H7 (cell line): ENCODE data around the gene TSPAN14. TPM values are rescaled to one million over a fixed set of nuclear protein-coding genes. Genes with fewer than 3 reads are reported as not detected.
A peak's percentile ranks its signal among the peaks of the same experiment; 100 is the strongest.

Experiments used
- DNase-seq: peaks from one replicate; pipeline ENCODE4 v3.0.0; 2012
- H3K27me3 ChIP-seq: 2 replicates; pipeline ENCODE4 v1.6.0; 2011; ENCODE audit warnings: mild to moderate bottlenecking, low read length; ENCODE audit not compliant: control insufficient read depth, insufficient read depth
- H3K36me3 ChIP-seq: replicated peaks from 2 replicates; pipeline ENCODE4 v1.5.1; 2011; ENCODE audit warnings: low read length; ENCODE audit not compliant: control insufficient read depth, insufficient read depth
- H3K4me3 ChIP-seq: 2 replicates; pipeline ENCODE4 v1.5.1; 2011; ENCODE audit warnings: low read depth, mild to moderate bottlenecking, control low read depth, low read length, moderate library complexity; ENCODE audit not compliant: insufficient read depth
- total RNA-seq: library from RNA; depleted of rRNA; stranded (reverse); fragments of >200 nt; shearing (Covaris generic); gene quantifications from 2 replicates; pipeline ENCODE4 v1.2.3, GENCODE V29; 2014

TSPAN14 gene
- total RNA-seq, 1 experiment from 2014 or later, result 36.3 TPM

DNA sequence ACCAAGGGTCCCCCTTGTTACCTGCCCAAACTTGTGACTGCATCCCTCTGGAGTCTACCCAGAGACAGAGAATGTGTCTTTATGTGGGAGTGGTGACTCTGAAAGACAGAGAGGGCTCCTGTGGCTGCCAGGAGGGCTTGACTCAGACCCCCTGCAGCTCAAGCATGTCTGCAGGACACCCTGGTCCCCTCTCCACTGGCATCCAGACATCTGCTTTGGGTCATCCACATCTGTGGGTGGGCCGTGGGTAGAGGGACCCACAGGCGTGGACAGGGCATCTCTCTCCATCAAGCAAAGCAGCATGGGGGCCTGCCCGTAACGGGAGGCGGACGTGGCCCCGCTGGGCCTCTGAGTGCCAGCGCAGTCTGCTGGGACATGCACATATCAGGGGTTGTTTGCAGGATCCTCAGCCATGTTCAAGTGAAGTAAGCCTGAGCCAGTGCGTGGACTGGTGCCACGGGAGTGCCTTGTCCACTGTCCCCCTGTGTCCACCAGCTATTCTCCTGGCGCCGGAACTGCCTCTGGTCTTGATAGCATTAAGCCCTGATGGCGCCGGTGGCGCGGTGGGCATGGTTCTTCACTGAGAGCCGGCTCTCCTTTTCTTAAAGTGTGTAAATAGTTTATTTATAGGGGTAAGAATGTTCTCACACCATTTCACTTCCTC is 64.2 kb downstream of the TSPAN14 start:
- DNase-seq, result no peak
- Histone ChIP-seq H3K4me3 (no peak overlapping the region), H3K36me3 (peaks cover 12% of the 10 kb centered on the region), H3K27me3 (no peaks in the 10 kb centered on the region)

- no peaks in the 10 kb centered on the region for H3K27me3 ChIP-seq
- H3K4me3 ChIP-seq, result no peak overlapping the region
- no peak for DNase-seq
- H3K36me3 ChIP-seq, result peaks cover 12% of the 10 kb centered on the region
Measured at GRCh38 chr10:80518807-80519360, 64.8 kb downstream of the TSPAN14 start.

DNA sequence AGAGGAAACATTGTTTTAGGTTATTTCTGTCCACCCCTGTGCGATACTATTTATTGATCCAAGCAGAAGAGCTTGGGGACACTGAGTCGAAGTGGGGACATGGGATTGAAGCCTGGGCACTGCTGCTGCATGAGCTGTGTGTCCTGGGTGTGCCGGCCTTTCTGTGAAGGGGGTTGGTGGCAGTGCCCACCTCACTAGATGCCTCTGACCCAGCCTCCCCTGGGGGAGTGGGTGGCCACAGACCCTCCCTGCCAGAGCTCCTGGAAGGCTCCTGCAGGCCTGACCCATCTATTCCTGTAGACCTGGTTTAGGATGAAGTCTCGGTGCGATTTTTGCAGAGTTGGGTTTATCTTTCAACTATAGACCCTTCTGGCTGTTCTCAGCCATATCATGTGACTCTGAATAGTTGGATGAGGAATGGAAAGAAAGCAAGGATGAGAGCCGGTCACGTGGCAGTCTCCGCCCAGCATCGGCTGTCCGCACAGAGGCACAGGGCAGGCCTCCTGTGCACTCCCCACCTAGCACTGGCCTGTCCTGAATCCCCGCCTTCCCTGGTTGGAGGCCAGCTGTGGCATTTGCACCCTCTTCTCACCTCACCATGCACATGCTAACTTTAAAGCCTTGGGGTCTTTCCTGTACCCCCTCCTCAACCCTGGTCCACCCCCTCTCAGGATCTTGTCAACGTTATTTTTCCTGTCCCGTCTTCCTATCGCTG is 66.0 kb downstream of the TSPAN14 start:
- Histone ChIP-seq H3K36me3 (peaks cover 7% of the 10 kb centered on the region), H3K27me3 (no peaks in the 10 kb centered on the region), H3K4me3 (no peak overlapping the region)
- no peak for DNase-seq

DNA sequence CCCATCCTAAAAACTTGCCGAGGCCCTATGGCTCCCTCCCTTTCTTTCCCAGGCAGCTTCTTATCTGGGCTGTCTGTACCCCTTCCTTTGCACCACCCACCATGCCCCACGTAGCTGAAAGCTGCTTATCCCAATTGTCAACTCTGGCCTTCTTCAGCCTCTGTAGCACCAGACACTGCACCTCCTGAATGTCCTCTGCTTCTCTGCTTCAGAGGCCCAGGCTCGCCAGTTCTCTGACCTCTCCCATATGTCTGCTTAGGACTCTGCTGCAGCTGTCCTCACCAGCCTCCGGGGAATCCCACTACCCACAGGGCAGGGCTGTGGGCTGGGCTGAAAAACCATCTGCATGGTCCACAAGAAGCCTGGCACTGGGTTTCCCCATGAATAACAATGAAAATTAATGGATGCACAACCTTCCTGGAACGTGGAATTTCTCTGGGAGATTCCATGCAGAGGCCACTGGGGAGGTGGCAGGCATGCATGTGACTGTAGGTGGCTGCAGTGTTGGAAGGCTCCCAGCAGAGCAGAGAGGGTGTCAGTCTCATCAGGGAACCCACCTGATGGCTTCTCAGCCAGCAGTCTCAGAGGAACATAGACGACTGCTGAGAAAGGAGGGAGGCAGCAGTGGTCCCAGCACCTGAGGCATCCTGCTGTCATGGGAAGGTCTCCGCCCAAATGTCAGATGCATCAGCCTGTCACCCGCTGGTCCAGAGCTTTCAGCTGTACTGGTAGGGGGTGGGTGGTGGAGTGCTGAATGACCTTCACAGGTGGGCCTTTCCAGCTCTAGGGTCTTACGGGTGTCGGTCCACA is 66.8 kb downstream of the TSPAN14 start:
- Histone ChIP-seq H3K4me3 (no peak overlapping the region), H3K27me3 (no peaks in the 10 kb centered on the region), H3K36me3 (peaks cover 7% of the 10 kb centered on the region)
- DNase-seq, result no peak

GRCh38 chr10:80522756-80523363 is 68.8 kb downstream of the TSPAN14 start:
- peaks cover 2% of the 10 kb centered on the region; the same call in 1 of the 2 replicates for H3K36me3 ChIP-seq
- peak; percentile 69 for DNase-seq
- H3K4me3 ChIP-seq, result no peak overlapping the region
- no peaks in the 10 kb centered on the region for H3K27me3 ChIP-seq

DNA sequence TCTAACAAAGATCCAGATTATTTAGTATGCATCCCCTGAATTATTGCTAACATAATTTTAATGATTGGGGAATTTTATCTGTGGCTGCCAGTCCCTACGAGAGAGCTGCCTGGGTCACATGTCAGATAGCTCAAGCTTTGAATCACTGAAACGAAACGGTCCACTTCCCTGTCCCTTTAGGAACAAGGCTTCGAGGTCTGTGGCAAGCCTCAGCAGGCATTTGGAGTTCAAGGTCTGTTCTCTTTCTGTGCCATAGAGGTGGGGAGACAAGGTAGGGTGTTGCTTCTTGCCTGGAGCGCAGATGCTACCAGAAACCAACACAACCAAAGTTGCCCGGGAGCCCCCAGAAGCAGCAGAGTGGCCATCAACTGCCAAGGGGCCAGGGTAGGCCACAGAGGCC is 69.7 kb downstream of the TSPAN14 start:
- H3K36me3 ChIP-seq, result no peaks in the 10 kb centered on the region; the same call in 1 of the 2 replicates
- DNase-seq, result no peak
- H3K4me3 ChIP-seq, result no peak overlapping the region

DNA sequence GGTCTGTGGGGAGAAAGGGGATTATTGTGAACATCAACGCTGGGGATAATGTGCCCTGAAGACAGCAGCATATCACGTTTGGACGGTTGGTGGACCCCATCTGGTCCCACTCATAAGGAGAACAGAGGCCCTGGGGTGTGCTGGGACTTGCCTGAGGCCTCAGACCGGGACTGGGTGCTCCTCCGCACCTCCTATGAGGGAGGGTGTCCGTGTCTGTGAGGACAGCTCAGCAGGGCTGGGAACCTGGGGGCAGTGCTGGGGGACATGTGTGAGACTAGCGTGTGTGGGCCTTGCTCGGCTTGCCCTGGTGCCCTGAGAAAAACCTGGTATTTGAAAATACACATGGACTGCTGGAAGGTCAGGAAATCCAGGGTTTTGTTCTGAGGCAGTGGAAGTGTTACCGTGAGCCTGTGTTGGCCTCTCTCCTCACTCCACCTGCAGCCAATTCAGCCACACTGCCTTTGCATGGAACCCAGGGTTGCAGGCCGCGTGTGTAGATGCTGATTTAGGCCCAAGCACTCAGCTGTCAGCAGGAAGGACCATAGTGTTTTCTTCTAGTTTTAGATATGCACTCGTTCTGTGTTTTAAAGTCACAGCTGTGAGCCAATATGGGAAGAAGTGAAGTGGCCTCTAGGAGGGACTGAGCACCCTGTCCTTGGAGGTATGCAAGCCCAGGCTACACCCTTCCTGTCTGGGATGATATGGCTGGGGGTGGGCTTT is 70.2 kb downstream of the TSPAN14 start:
- no peak for DNase-seq
- H3K4me3 ChIP-seq, result no peak overlapping the region
- no peaks in the 10 kb centered on the region; the same call in 1 of the 2 replicates for H3K36me3 ChIP-seq
- no peaks in the 10 kb centered on the region for H3K27me3 ChIP-seq

More for the DNA sequence above, 69.7 kb downstream of the TSPAN14 start:
- no peaks in the 10 kb centered on the region for H3K27me3 ChIP-seq

DNA sequence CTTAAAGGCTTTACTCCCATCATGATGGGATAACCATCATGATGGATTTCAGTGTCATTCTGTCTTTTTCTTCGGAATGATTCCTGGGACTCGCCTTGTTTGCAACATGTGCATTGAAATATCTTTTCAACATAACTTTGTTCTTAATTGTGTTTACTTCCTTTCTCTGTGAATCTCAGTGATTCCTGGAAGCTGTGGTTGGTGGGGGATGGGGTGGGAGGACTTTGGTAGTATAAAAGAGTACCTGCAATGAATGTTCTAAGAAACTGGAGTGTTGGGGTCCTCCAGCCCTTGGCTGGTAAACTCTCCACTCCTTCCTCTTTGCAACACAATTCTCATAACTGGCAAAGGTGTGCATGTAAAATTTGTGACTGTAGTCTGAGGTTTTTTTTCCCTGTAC is 72.1 kb downstream of the TSPAN14 start:
- H3K27me3 ChIP-seq, result no peaks in the 10 kb centered on the region
- no peaks in the 10 kb centered on the region; the same call in 1 of the 2 replicates for H3K36me3 ChIP-seq
- no peak for DNase-seq
- H3K4me3 ChIP-seq, result no peak overlapping the region

- Histone ChIP-seq H3K4me3 (no peak overlapping the region), H3K27me3 (no peaks in the 10 kb centered on the region), H3K36me3 (no peaks in the 10 kb centered on the region; the same call in 1 of the 2 replicates)
- no peak for DNase-seq
Measured at GRCh38 chr10:80526742-80527141, 72.6 kb downstream of the TSPAN14 start.

GRCh38 chr10:80528185-80528700 is 74.1 kb downstream of the TSPAN14 start:
- Histone ChIP-seq H3K4me3 (no peak overlapping the region), H3K36me3 (no peaks in the 10 kb centered on the region), H3K27me3 (no peaks in the 10 kb centered on the region)
- no peak for DNase-seq

DNA sequence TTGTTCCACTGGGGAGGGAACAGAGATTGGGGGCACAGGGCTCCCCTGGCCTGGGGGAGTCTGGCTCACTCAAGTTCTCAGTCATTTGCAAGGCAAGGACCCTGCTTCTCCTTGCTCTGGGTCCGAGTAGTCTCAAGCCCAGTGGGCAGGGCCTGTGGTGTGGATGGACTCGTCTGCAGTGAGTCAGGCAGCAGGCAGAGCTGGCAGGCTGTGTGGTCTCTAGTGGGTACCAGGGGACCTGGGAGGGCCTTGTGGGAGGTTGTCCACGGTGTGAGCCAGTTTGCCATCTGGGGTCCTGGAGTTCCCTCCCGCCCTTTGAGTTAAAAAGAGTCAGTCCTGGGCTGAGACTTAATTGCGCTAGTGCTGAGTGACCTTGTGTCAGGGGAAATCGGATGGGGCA is 74.8 kb downstream of the TSPAN14 start:
- no peaks in the 10 kb centered on the region for H3K36me3 ChIP-seq
- H3K27me3 ChIP-seq, result no peaks in the 10 kb centered on the region
- H3K4me3 ChIP-seq, result no peak overlapping the region
- DNase-seq, result no peak

GRCh38 chr10:80529604-80530003 is 75.5 kb downstream of the TSPAN14 start:
- no peak for DNase-seq
- no peaks in the 10 kb centered on the region for H3K36me3 ChIP-seq
- no peak overlapping the region for H3K4me3 ChIP-seq
- H3K27me3 ChIP-seq, result no peaks in the 10 kb centered on the region

DNA sequence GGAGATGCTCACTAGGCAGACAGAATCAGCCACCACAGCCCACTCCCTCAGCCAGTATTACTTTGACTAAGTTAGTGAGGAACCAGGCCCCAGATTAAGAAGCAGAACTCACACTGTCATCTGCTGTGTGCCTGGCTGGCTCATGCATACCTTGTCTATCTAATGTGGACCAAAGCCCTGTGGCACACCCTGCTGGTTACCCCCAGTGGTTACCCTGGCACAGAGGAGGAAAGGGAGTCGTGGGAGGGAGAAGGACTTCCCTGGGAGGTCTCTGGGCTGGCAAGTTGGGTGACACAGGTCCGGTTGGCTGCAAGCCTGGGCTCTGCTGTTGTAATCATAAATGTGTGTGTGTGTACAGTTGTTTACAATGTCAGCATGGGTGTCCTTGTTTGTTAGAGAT is 76.1 kb downstream of the TSPAN14 start:
- H3K36me3 ChIP-seq, result no peaks in the 10 kb centered on the region
- no peak overlapping the region for H3K4me3 ChIP-seq
- H3K27me3 ChIP-seq, result no peaks in the 10 kb centered on the region
- DNase-seq, result peak; percentile 68
